WTC11 (cell line): ENCODE measurements around the gene NDC1. TPM values are rescaled to one million over a fixed set of nuclear protein-coding genes. Genes with fewer than 3 reads are reported as not detected.

Experiments used
- ATAC-seq: fragments of 200-7000 bp; cut with Tn5 transposase; 2 replicates; pipeline ENCODE4 v1.10.0; 2021; ENCODE audit warnings: mild to moderate bottlenecking, moderate library complexity
- CTCF ChIA-PET: fragments of 300-600 bp; sonication (Branson Sonifier 250); formaldehyde crosslinking; loops from one replicate; lab custom pipeline; 2021; ENCODE audit warnings: antibody characterized with exemption; lab: Charles Lee
- POLR2A ChIA-PET: fragments of 350-600 bp; sonication (Branson Sonifier 250); formaldehyde crosslinking; loops from one replicate; lab custom pipeline; 2021; ENCODE audit warnings: antibody characterized with exemption; lab: Charles Lee
- DNase-seq: peaks from one replicate; pipeline ENCODE4 v3.0.0; 2021; ENCODE audit warnings: low spot score
- H3K27ac Mint-ChIP-seq: 2 replicates; pipeline ENCODE4 v1.8.0; 2021; ENCODE audit warnings: mixed read lengths
- H3K27me3 Mint-ChIP-seq: 2 replicates; pipeline ENCODE4 v1.8.0; 2021; ENCODE audit warnings: low read depth, mild to moderate bottlenecking, moderate library complexity, mixed read lengths
- H3K36me3 Mint-ChIP-seq: 2 replicates; pipeline ENCODE4 v1.8.0; 2021; ENCODE audit warnings: mixed read lengths
- H3K4me1 Mint-ChIP-seq: 2 replicates; pipeline ENCODE4 v1.8.0; 2022; ENCODE audit warnings: mixed read lengths
- H3K4me3 Mint-ChIP-seq: 2 replicates; pipeline ENCODE4 v1.8.0; 2021; ENCODE audit warnings: mild to moderate bottlenecking, moderate library complexity, mixed read lengths
- H3K9me3 Mint-ChIP-seq: 2 replicates; pipeline ENCODE4 v1.8.0; 2021; ENCODE audit warnings: mixed read lengths
- EMX1 ChIP-seq: fragments of 250-450 bp; sonication (Bioruptor Pico); IDR thresholded peaks from 2 replicates; pipeline ENCODE4 v1.8.0; 2021; ENCODE audit warnings: mild to moderate bottlenecking
- ESRRA ChIP-seq: sonication (generic); formaldehyde crosslinking; IDR thresholded peaks from 2 replicates; pipeline ENCODE4 v1.8.1; 2022; ENCODE audit warnings: mild to moderate bottlenecking, missing genetic modification reagents, borderline replicate concordance
- FOXK1 ChIP-seq: sonication (generic); formaldehyde crosslinking; IDR thresholded peaks from 2 replicates; pipeline ENCODE4 v1.8.0; 2022; ENCODE audit warnings: mild to moderate bottlenecking, moderate library complexity, missing genetic modification reagents
- PRRX2 ChIP-seq: fragments of 250-450 bp; sonication (Bioruptor Pico); IDR thresholded peaks from 2 replicates; pipeline ENCODE4 v1.8.0; 2021; ENCODE audit warnings: mild to moderate bottlenecking
- RELA ChIP-seq: sonication (generic); formaldehyde crosslinking; IDR thresholded peaks from 2 replicates; pipeline ENCODE4 v1.8.1; 2022; ENCODE audit warnings: missing genetic modification reagents, mild to moderate bottlenecking, borderline replicate concordance
- SOX15 ChIP-seq: fragments of 250-450 bp; sonication (Bioruptor Pico); IDR thresholded peaks from 2 replicates; pipeline ENCODE4 v1.9.0; 2021; ENCODE audit warnings: mild to moderate bottlenecking
- TEAD4 ChIP-seq: sonication (generic); formaldehyde crosslinking; IDR thresholded peaks from 2 replicates; pipeline ENCODE4 v1.8.0; 2022; ENCODE audit warnings: mild to moderate bottlenecking, missing genetic modification reagents
- TP53 ChIP-seq: sonication (generic); formaldehyde crosslinking; IDR thresholded peaks from 2 replicates; pipeline ENCODE4 v1.8.1; 2023; ENCODE audit warnings: mild to moderate bottlenecking, missing genetic modification reagents
- ZNF232 ChIP-seq: sonication (generic); formaldehyde crosslinking; IDR thresholded peaks from 2 replicates; pipeline ENCODE4 v1.8.0; 2022; ENCODE audit warnings: mild to moderate bottlenecking, missing genetic modification reagents
- ZNF317 ChIP-seq: sonication (generic); formaldehyde crosslinking; IDR thresholded peaks from 2 replicates; pipeline ENCODE4 v1.8.1; 2023; ENCODE audit warnings: low read depth, mild to moderate bottlenecking, moderate library complexity, missing genetic modification reagents, borderline replicate concordance
- ZNF396 ChIP-seq: fragments of 250-450 bp; sonication (Bioruptor Pico); IDR thresholded peaks from 2 replicates; pipeline ENCODE4 v1.8.0; 2021; ENCODE audit warnings: mild to moderate bottlenecking, moderate library complexity, borderline replicate concordance
- ZNF416 ChIP-seq: fragments of 250-450 bp; sonication (Bioruptor Pico); IDR thresholded peaks from 2 replicates; pipeline ENCODE4 v1.9.0; 2021; ENCODE audit warnings: mild to moderate bottlenecking, inconsistent platforms
- total RNA-seq: library from RNA; stranded (reverse); gene quantifications from 3 replicates; pipeline ENCODE4 v1.2.3, GENCODE V29; 2021
- TF ChIP-seq, protein P1 (sequence below): fragments of 250-450 bp; sonication (Bioruptor Pico); IDR thresholded peaks from 2 replicates; pipeline ENCODE4 v1.9.0; 2021; ENCODE audit warnings: mild to moderate bottlenecking
- TF ChIP-seq, protein P2 (sequence below): sonication (generic); formaldehyde crosslinking; IDR thresholded peaks from 2 replicates; pipeline ENCODE4 v1.8.0; 2022; ENCODE audit warnings: missing genetic modification reagents
- TF ChIP-seq, protein P3 (sequence below): sonication (generic); formaldehyde crosslinking; IDR thresholded peaks from 2 replicates; pipeline ENCODE4 v1.8.0; 2022; ENCODE audit warnings: mild to moderate bottlenecking, missing genetic modification reagents
- TF ChIP-seq, protein P4 (sequence below): sonication (generic); formaldehyde crosslinking; IDR thresholded peaks from 2 replicates; pipeline ENCODE4 v1.8.0; 2022; ENCODE audit warnings: mild to moderate bottlenecking, missing genetic modification reagents
- TF ChIP-seq, protein P5 (sequence below): sonication (generic); formaldehyde crosslinking; IDR thresholded peaks from 2 replicates; pipeline ENCODE4 v1.8.1; 2023; ENCODE audit warnings: mild to moderate bottlenecking, moderate library complexity, missing genetic modification reagents
- TF ChIP-seq, protein P6 (sequence below): fragments of 250-450 bp; sonication (Bioruptor Pico); conservative IDR thresholded peaks from 2 replicates; pipeline ENCODE4 v1.9.0; 2021; ENCODE audit warnings: mild to moderate bottlenecking
- TF ChIP-seq, protein P7 (sequence below): sonication (generic); formaldehyde crosslinking; IDR thresholded peaks from 2 replicates; pipeline ENCODE4 v1.8.1; 2022; ENCODE audit warnings: low read depth, missing genetic modification reagents, borderline replicate concordance
- TF ChIP-seq, protein P8 (sequence below): sonication (generic); formaldehyde crosslinking; IDR thresholded peaks from 2 replicates; pipeline ENCODE4 v1.8.0; 2022; ENCODE audit warnings: mild to moderate bottlenecking, missing genetic modification reagents

The NDC1 gene
- total RNA-seq, 1 experiment from 2014 or later = 52.4 TPM

DNA sequence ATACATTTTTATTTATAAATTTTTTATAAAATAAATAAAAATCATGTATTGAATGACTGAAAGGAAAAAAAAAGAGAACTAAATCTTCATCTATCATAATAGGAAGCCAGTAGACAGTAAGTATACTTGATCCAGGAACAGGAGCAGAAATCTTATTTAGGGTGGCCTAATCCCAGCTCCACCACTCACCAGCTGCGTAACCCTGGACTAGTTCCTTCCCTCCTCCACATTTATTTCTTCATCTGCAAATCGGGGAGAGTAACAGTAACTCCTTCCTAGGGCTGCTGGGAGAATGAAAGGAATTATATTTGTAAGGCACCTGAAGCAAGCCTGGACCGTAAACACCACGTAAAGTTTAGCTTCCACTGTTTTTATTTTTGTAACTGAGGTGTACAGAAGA, 117.0 kb downstream of the NDC1 start (continued):
- TF ChIP-seq, protein P1, sequence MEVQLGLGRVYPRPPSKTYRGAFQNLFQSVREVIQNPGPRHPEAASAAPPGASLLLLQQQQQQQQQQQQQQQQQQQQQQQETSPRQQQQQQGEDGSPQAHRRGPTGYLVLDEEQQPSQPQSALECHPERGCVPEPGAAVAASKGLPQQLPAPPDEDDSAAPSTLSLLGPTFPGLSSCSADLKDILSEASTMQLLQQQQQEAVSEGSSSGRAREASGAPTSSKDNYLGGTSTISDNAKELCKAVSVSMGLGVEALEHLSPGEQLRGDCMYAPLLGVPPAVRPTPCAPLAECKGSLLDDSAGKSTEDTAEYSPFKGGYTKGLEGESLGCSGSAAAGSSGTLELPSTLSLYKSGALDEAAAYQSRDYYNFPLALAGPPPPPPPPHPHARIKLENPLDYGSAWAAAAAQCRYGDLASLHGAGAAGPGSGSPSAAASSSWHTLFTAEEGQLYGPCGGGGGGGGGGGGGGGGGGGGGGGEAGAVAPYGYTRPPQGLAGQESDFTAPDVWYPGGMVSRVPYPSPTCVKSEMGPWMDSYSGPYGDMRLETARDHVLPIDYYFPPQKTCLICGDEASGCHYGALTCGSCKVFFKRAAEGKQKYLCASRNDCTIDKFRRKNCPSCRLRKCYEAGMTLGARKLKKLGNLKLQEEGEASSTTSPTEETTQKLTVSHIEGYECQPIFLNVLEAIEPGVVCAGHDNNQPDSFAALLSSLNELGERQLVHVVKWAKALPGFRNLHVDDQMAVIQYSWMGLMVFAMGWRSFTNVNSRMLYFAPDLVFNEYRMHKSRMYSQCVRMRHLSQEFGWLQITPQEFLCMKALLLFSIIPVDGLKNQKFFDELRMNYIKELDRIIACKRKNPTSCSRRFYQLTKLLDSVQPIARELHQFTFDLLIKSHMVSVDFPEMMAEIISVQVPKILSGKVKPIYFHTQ = no peak
- TF ChIP-seq, protein P2, sequence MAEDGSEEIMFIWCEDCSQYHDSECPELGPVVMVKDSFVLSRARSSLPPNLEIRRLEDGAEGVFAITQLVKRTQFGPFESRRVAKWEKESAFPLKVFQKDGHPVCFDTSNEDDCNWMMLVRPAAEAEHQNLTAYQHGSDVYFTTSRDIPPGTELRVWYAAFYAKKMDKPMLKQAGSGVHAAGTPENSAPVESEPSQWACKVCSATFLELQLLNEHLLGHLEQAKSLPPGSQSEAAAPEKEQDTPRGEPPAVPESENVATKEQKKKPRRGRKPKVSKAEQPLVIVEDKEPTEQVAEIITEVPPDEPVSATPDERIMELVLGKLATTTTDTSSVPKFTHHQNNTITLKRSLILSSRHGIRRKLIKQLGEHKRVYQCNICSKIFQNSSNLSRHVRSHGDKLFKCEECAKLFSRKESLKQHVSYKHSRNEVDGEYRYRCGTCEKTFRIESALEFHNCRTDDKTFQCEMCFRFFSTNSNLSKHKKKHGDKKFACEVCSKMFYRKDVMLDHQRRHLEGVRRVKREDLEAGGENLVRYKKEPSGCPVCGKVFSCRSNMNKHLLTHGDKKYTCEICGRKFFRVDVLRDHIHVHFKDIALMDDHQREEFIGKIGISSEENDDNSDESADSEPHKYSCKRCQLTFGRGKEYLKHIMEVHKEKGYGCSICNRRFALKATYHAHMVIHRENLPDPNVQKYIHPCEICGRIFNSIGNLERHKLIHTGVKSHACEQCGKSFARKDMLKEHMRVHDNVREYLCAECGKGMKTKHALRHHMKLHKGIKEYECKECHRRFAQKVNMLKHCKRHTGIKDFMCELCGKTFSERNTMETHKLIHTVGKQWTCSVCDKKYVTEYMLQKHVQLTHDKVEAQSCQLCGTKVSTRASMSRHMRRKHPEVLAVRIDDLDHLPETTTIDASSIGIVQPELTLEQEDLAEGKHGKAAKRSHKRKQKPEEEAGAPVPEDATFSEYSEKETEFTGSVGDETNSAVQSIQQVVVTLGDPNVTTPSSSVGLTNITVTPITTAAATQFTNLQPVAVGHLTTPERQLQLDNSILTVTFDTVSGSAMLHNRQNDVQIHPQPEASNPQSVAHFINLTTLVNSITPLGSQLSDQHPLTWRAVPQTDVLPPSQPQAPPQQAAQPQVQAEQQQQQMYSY = no peak
- TF ChIP-seq TP53 = no peak
- TF ChIP-seq FOXK1 (CRISPR knock-in tag) = no peak
- TF ChIP-seq, protein P3, sequence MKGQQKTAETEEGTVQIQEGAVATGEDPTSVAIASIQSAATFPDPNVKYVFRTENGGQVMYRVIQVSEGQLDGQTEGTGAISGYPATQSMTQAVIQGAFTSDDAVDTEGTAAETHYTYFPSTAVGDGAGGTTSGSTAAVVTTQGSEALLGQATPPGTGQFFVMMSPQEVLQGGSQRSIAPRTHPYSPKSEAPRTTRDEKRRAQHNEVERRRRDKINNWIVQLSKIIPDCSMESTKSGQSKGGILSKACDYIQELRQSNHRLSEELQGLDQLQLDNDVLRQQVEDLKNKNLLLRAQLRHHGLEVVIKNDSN (CRISPR knock-in tag) = no peak
- no peak for TF ChIP-seq ZNF232 (CRISPR knock-in tag)
- no peak for TF ChIP-seq ZNF416 (CRISPR knock-in tag)
- TF ChIP-seq ZNF317 = no peak
- TF ChIP-seq, protein P4, sequence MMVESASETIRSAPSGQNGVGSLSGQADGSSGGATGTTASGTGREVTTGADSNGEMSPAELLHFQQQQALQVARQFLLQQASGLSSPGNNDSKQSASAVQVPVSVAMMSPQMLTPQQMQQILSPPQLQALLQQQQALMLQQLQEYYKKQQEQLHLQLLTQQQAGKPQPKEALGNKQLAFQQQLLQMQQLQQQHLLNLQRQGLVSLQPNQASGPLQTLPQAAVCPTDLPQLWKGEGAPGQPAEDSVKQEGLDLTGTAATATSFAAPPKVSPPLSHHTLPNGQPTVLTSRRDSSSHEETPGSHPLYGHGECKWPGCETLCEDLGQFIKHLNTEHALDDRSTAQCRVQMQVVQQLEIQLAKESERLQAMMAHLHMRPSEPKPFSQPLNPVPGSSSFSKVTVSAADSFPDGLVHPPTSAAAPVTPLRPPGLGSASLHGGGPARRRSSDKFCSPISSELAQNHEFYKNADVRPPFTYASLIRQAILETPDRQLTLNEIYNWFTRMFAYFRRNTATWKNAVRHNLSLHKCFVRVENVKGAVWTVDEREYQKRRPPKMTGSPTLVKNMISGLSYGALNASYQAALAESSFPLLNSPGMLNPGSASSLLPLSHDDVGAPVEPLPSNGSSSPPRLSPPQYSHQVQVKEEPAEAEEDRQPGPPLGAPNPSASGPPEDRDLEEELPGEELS (CRISPR knock-in tag) = no peak
- no peak for TF ChIP-seq EMX1 (CRISPR knock-in tag)

DNA sequence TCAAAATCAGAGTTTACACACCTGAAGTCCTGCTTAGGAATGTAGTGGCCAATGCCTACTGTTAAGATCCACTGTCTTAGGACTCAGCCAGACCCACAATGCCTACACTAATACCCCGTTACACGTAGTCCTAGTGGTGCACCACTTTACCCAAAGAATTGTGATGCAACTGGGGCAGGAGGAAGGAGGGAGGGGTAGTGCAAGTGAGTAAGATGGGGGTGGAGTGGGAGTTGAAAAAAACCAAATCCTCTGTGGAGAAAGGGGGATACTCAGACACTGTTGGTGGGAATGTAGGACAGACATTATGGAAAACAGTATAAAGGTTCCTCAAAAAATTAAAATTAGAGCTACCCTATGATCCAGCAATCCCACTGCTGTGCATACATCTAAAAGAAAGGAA, 118.6 kb downstream of the NDC1 start:
- no peaks in the 10 kb centered on the region for H3K9me3 Mint-ChIP-seq
- TF ChIP-seq, protein P5, sequence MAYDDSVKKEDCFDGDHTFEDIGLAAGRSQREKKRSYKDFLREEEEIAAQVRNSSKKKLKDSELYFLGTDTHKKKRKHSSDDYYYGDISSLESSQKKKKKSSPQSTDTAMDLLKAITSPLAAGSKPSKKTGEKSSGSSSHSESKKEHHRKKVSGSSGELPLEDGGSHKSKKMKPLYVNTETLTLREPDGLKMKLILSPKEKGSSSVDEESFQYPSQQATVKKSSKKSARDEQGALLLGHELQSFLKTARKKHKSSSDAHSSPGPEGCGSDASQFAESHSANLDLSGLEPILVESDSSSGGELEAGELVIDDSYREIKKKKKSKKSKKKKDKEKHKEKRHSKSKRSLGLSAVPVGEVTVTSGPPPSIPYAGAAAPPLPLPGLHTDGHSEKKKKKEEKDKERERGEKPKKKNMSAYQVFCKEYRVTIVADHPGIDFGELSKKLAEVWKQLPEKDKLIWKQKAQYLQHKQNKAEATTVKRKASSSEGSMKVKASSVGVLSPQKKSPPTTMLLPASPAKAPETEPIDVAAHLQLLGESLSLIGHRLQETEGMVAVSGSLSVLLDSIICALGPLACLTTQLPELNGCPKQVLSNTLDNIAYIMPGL (CRISPR knock-in tag) = no peak
- TF ChIP-seq PRRX2 (CRISPR knock-in tag) = no peak
- TF ChIP-seq RELA (CRISPR knock-in tag) = no peak
- TF ChIP-seq ZNF396 (CRISPR knock-in tag) = no peak
- TF ChIP-seq SOX15 (CRISPR knock-in tag) = no peak
- TF ChIP-seq, protein P6, sequence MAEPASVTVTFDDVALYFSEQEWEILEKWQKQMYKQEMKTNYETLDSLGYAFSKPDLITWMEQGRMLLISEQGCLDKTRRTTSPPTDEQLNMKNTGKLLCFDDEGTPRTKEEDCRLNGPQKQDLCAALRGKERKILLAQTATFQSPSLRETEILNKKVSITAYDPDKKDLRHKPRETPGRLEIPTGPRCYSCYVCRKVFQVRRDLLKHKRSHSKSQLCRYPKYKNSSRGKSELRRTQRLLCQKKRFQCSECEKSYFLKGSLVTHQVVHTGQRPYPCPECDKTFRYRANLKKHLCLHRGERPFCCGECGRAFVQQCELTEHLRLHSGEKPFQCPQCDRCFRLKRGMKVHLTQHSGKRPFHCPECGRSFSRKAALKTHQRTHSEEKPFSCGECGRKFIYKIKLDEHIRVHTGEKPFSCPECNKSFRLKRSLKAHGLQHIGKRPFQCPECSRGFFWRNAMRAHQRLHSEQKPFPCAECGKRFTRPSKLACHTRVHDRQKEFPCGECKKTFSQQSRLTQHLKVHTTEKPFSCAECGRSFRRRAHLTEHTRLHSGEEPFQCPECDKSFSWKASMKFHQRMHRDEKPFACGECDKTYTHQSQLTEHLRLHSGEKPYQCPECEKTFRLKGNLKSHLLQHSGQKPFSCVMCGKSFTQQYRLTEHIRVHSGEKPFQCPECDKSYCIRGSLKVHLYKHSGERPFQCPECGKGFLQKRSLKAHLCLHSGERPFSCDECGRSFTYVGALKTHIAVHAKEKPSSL (CRISPR knock-in tag) = no peak
- TF ChIP-seq, protein P7, sequence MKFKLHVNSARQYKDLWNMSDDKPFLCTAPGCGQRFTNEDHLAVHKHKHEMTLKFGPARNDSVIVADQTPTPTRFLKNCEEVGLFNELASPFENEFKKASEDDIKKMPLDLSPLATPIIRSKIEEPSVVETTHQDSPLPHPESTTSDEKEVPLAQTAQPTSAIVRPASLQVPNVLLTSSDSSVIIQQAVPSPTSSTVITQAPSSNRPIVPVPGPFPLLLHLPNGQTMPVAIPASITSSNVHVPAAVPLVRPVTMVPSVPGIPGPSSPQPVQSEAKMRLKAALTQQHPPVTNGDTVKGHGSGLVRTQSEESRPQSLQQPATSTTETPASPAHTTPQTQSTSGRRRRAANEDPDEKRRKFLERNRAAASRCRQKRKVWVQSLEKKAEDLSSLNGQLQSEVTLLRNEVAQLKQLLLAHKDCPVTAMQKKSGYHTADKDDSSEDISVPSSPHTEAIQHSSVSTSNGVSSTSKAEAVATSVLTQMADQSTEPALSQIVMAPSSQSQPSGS = no peak
- no peak for TF ChIP-seq TEAD4 (CRISPR knock-in tag)
- no peak for TF ChIP-seq TP53
- TF ChIP-seq ESRRA = no peak
- TF ChIP-seq, protein P8, sequence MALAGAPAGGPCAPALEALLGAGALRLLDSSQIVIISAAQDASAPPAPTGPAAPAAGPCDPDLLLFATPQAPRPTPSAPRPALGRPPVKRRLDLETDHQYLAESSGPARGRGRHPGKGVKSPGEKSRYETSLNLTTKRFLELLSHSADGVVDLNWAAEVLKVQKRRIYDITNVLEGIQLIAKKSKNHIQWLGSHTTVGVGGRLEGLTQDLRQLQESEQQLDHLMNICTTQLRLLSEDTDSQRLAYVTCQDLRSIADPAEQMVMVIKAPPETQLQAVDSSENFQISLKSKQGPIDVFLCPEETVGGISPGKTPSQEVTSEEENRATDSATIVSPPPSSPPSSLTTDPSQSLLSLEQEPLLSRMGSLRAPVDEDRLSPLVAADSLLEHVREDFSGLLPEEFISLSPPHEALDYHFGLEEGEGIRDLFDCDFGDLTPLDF (CRISPR knock-in tag) = no peak
- no peak for TF ChIP-seq EMX1 (CRISPR knock-in tag)
- TF ChIP-seq, all 79 proteins: peak for 0
- no peaks in the 10 kb centered on the region; the same call in 1 of the 2 replicates for H3K27me3 Mint-ChIP-seq
- no peaks in the 10 kb centered on the region for H3K4me1 Mint-ChIP-seq
- POLR2A ChIA-PET = no interaction called here
- DNase-seq (no peak), ATAC-seq (no peak)
- H3K4me3 Mint-ChIP-seq = no peak overlapping the region
- H3K27ac Mint-ChIP-seq = no peak overlapping the region
- CTCF ChIA-PET = no interaction called here
- H3K36me3 Mint-ChIP-seq = no peaks in the 10 kb centered on the region
